Embryonic facial prominence (tissue), 1 donor: Measurements from ENCODE around the gene CPZ.
"Not testable (repeated sequence)": the region's sequence is repeated elsewhere in the genome, so short reads cannot be mapped to it uniquely, and the experiment has no call there.

Source experiments
- DNase-seq: peaks from one replicate; pipeline ENCODE4 v3.0.0-alpha.2; 2016; ENCODE audit errors: extremely low spot score

The CPZ gene

GRCh38 chr4:8556341-8557150 is 36.0 kb upstream of the CPZ start:
- no peak for DNase-seq

GRCh38 chr4:8557151-8558076 is 35.2 kb upstream of the CPZ start:
- no peak for DNase-seq

- no peak for DNase-seq
Measured at GRCh38 chr4:8558080-8558960, 34.2 kb upstream of the CPZ start.

GRCh38 chr4:8559011-8559410 is 33.6 kb upstream of the CPZ start:
- DNase-seq, result no peak

- DNase-seq, result no peak
Measured at GRCh38 chr4:8559524-8560264, 32.9 kb upstream of the CPZ start.

- no peak for DNase-seq
Measured at GRCh38 chr4:8560265-8561047, 32.1 kb upstream of the CPZ start.

- DNase-seq, result no peak
Measured at GRCh38 chr4:8564595-8564994, 28.0 kb upstream of the CPZ start.

- no peak for DNase-seq
Measured at GRCh38 chr4:8568068-8568668, 24.4 kb upstream of the CPZ start.

GRCh38 chr4:8570201-8570600 is 22.4 kb upstream of the CPZ start:
- no peak for DNase-seq

GRCh38 chr4:8571702-8572685 is 20.6 kb upstream of the CPZ start:
- no peak for DNase-seq

- no peak for DNase-seq
Measured at GRCh38 chr4:8573266-8573665, 19.3 kb upstream of the CPZ start.

- DNase-seq, result no peak
Measured at GRCh38 chr4:8574796-8575370, 17.7 kb upstream of the CPZ start.

GRCh38 chr4:8575457-8575856 is 17.1 kb upstream of the CPZ start:
- no peak for DNase-seq

- DNase-seq, result not testable (repeated sequence)
Measured at GRCh38 chr4:8576591-8576990, 16.0 kb upstream of the CPZ start.

GRCh38 chr4:8577046-8577445 is 15.5 kb upstream of the CPZ start:
- DNase-seq, result no peak

GRCh38 chr4:8577972-8578371 is 14.6 kb upstream of the CPZ start:
- DNase-seq, result no peak

GRCh38 chr4:8578717-8579116 is 13.8 kb upstream of the CPZ start:
- no peak for DNase-seq
